HEK293 (cell line): Measurements from ENCODE around the gene ZNF705A.
"Not testable (repeated sequence)": the region's sequence is repeated elsewhere in the genome, so short reads cannot be mapped to it uniquely, and the experiment has no call there.

Experiments used
- PRDM1 ChIP-seq: fragments of 450-650 bp; formaldehyde crosslinking; IDR thresholded peaks from 2 replicates; pipeline ENCODE4; 2016; ENCODE audit warnings: missing biosample characterization, missing genetic modification characterization
- ZBTB1 ChIP-seq: fragments of 450-650 bp; formaldehyde crosslinking; IDR thresholded peaks from 2 replicates; pipeline ENCODE4 v1.5.1; 2016; ENCODE audit warnings: missing biosample characterization, missing genetic modification characterization
- ZBTB48 ChIP-seq: fragments of 450-650 bp; formaldehyde crosslinking; IDR thresholded peaks from 2 replicates; pipeline ENCODE4 v1.5.1; 2016; ENCODE audit warnings: missing biosample characterization, missing genetic modification characterization
- ZNF350 ChIP-seq: fragments of 450-650 bp; formaldehyde crosslinking; IDR thresholded peaks from 2 replicates; pipeline ENCODE4 v1.5.0; 2017; ENCODE audit warnings: missing biosample characterization, mild to moderate bottlenecking, missing genetic modification characterization
- ZNF48 ChIP-seq: fragments of 450-650 bp; formaldehyde crosslinking; IDR thresholded peaks from 2 replicates; pipeline ENCODE4 v1.5.1; 2016; ENCODE audit warnings: missing biosample characterization, missing genetic modification characterization
- ZNF621 ChIP-seq: fragments of 450-650 bp; formaldehyde crosslinking; IDR thresholded peaks from 2 replicates; pipeline ENCODE4 v1.5.1; 2017; ENCODE audit warnings: missing biosample characterization, missing genetic modification characterization
- TF ChIP-seq, protein P1 (sequence below): fragments of 450-650 bp; formaldehyde crosslinking; IDR thresholded peaks from 2 replicates; pipeline ENCODE4 v1.5.1; 2016; ENCODE audit warnings: missing biosample characterization, missing genetic modification characterization
- TF ChIP-seq, protein P2 (sequence below): IDR thresholded peaks from 2 replicates; pipeline ENCODE4 v1.6.1; 2011; ENCODE audit warnings: mild to moderate bottlenecking, low read depth, low read length, borderline replicate concordance

DNA sequence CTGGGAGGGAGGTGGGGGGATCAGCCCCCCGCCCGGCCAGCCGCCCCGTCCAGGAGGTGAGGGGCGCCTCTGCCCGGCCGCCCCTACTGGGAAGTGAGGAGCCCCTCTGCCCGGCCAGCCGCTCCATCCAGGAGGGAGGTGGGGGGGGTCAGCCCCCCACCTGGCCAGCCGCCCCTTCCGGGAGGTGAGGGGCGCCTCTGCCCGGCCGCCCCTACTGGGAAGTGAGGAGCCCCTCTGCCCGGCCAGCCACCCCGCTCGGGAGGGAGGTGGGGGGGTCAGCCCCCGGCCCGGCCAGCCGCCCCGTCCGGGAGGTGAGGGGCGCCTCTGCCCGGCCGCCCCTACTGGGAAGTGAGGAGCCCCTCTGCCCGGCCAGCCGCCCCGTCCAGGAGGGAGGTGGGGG lies 27.4 kb downstream of the ZNF705A start:
- TF ChIP-seq, protein P1, sequence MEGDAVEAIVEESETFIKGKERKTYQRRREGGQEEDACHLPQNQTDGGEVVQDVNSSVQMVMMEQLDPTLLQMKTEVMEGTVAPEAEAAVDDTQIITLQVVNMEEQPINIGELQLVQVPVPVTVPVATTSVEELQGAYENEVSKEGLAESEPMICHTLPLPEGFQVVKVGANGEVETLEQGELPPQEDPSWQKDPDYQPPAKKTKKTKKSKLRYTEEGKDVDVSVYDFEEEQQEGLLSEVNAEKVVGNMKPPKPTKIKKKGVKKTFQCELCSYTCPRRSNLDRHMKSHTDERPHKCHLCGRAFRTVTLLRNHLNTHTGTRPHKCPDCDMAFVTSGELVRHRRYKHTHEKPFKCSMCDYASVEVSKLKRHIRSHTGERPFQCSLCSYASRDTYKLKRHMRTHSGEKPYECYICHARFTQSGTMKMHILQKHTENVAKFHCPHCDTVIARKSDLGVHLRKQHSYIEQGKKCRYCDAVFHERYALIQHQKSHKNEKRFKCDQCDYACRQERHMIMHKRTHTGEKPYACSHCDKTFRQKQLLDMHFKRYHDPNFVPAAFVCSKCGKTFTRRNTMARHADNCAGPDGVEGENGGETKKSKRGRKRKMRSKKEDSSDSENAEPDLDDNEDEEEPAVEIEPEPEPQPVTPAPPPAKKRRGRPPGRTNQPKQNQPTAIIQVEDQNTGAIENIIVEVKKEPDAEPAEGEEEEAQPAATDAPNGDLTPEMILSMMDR (tag by site-specific recombination) = not testable (repeated sequence)
- TF ChIP-seq PRDM1 (tag by site-specific recombination); ZBTB48; ZNF48 (tag by site-specific recombination); ZNF350 (tag by site-specific recombination); ZNF621 (tag by site-specific recombination); ZBTB1 (tag by site-specific recombination): not testable (repeated sequence)
- TF ChIP-seq, protein P2, sequence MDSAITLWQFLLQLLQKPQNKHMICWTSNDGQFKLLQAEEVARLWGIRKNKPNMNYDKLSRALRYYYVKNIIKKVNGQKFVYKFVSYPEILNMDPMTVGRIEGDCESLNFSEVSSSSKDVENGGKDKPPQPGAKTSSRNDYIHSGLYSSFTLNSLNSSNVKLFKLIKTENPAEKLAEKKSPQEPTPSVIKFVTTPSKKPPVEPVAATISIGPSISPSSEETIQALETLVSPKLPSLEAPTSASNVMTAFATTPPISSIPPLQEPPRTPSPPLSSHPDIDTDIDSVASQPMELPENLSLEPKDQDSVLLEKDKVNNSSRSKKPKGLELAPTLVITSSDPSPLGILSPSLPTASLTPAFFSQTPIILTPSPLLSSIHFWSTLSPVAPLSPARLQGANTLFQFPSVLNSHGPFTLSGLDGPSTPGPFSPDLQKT = not testable (repeated sequence)
